ENCODE results near the gene C16orf89.

The C16orf89 gene

GRCh38 chr16:5062790-5063765 lies 2.7 kb downstream of the C16orf89 start:
- in situ Hi-C loops (cut with HindIII; ENCODE audit: low sequenced_read_pairs): no loop called here
- TF ChIP-seq CTCF (IDR thresholded peaks at IDR 0.05; ENCODE audit: low read depth, low read length): no peak
- H3K4me3 ChIP-seq (ENCODE audit: low read depth, low read length): no peak overlapping the region
- no peak for DNase-seq (ENCODE audit: low read depth, low spot score)

- in situ Hi-C loops (cut with HindIII; ENCODE audit: low sequenced_read_pairs): no loop called here
- no peak for TF ChIP-seq CTCF (IDR thresholded peaks at IDR 0.05; ENCODE audit: low read depth, low read length)
- H3K4me3 ChIP-seq (ENCODE audit: low read depth, low read length): no peak overlapping the region
- no peak for DNase-seq (ENCODE audit: low read depth, low spot score)
Observed at GRCh38 chr16:5062051-5062450, 3.7 kb downstream of the C16orf89 start.

DNA sequence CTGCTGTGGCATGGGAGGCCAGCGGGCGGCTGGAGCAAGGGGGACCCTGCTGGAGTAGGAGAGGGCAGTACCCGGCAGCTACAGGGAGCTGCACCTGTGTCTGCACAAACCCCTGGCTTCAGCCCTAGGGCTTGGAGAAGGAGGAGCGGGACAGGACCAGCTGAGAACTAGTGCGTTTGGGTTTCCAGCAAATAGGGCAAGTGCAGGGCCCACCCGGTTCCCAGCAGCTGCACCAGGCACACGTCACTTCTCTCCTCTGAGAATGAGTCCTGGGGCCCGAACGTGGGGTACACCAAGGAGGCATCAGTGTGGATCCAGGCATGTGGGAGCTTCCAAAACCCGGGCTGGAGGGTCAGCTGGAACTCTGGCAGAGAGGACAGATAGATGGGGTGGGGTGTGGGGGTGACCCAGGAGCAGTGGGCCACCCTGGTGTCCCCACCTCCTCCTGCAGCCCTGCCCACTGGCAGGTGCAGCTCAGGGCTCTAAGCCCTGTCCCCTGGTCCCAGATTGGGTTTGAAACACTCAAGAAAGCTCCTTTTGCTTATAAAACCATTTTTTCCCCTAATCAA lies 5.6 kb downstream of the C16orf89 start:
- in situ Hi-C loops (cut with HindIII; ENCODE audit: low sequenced_read_pairs): no loop called here
- no peak for DNase-seq (ENCODE audit: low read depth, low spot score)
- TF ChIP-seq CTCF (IDR thresholded peaks at IDR 0.05; ENCODE audit: low read depth, low read length): no peak
- no peak overlapping the region for H3K4me3 ChIP-seq (ENCODE audit: low read depth, low read length)

- no peak for DNase-seq (ENCODE audit: low read depth, low spot score)
- in situ Hi-C loops (cut with HindIII; ENCODE audit: low sequenced_read_pairs): no loop called here
- no peak for TF ChIP-seq CTCF (IDR thresholded peaks at IDR 0.05; ENCODE audit: low read depth, low read length)
- no peak overlapping the region for H3K4me3 ChIP-seq (ENCODE audit: low read depth, low read length)
Observed at GRCh38 chr16:5059386-5060072, 6.2 kb downstream of the C16orf89 start.

- in situ Hi-C loops (cut with HindIII; ENCODE audit: low sequenced_read_pairs): no loop called here
- TF ChIP-seq CTCF (IDR thresholded peaks at IDR 0.05; ENCODE audit: low read depth, low read length): peak; percentile 22
- no peak for DNase-seq (ENCODE audit: low read depth, low spot score)
- H3K4me3 ChIP-seq (ENCODE audit: low read depth, low read length): no peak overlapping the region
Observed at GRCh38 chr16:5058476-5058875, 7.3 kb downstream of the C16orf89 start.

DNA sequence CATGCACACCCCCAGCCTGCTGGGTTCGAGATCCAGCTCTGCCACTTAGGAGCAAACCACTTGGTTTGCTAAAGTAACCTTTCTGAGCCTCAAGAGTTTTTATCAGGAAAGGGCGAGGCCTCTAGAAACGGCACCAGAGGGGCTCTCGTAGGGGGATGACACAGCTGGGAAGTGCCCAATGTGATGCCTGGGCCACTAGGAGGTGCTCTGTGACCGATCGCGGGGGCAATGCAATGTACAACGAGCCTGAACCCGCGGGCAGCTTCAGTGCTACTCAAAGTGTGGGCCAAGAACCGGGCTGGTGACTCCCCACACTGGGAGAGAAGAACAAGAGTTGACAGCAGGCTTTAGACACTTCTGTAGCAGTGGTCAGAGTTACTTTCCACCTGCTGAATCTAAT lies 9.4 kb downstream of the C16orf89 start:
- in situ Hi-C loops (cut with HindIII; ENCODE audit: low sequenced_read_pairs): no loop called here
- peak; percentile 35 for TF ChIP-seq CTCF (IDR thresholded peaks at IDR 0.05; ENCODE audit: low read depth, low read length)
- no peak overlapping the region for H3K4me3 ChIP-seq (ENCODE audit: low read depth, low read length)
- no peak for DNase-seq (ENCODE audit: low read depth, low spot score)

Data from astrocyte of the spinal cord (primary cell).